HEK293 (cell line): Measurements from ENCODE around the gene PCF11.

Experiments
- CTCF ChIA-PET: fragments of 350-600 bp; formaldehyde crosslinking; extraction: SDS; loops from one replicate; lab custom pipeline; 2021; ENCODE audit warnings: antibody characterized with exemption; lab: Yijun Ruan, JAX
- POLR2A ChIA-PET: fragments of 300-600 bp; formaldehyde crosslinking; extraction: SDS; loops from one replicate; lab custom pipeline; 2020; ENCODE audit warnings: antibody characterized with exemption, inconsistent platforms; lab: Yijun Ruan, JAX
- H3K27ac ChIP-seq: fragments of 200-500 bp; sonication (Bioruptor generic); 2 replicates; pipeline ENCODE4 v1.5.1; 2014; ENCODE audit warnings: low read depth, low read length, control low read depth, inconsistent platforms; ENCODE audit errors: extremely low read depth
- H3K36me3 ChIP-seq, 2 experiments: fragments of 200-500 bp in 1 of 2; sonication (Bioruptor generic) in 1 of 2; 1 replicate in 1 of 2; 2 replicates in 1 of 2; pipeline ENCODE4 v1.5.1; 2014 to 2017; ENCODE audit warnings: inconsistent platforms in 2 of 2, low read length in 2 of 2; ENCODE audit not compliant: control insufficient read depth in 2 of 2, insufficient read depth in 1 of 2
- H3K4me1 ChIP-seq: fragments of 200-500 bp; sonication (Bioruptor generic); 2 replicates; pipeline ENCODE4 v1.5.1; 2014; ENCODE audit warnings: mild to moderate bottlenecking, low read length, inconsistent platforms; ENCODE audit not compliant: control insufficient read depth, insufficient read depth
- H3K4me3 ChIP-seq: 2 replicates; pipeline ENCODE4 v1.5.1; 2011; ENCODE audit warnings: low read depth, mild to moderate bottlenecking, control low read depth, low read length, moderate library complexity
- H3K9me3 ChIP-seq: fragments of 200-500 bp; sonication (Bioruptor generic); 2 replicates; pipeline ENCODE4 v1.5.1; 2014; ENCODE audit warnings: low read depth, low read length, inconsistent platforms; ENCODE audit not compliant: control insufficient read depth, insufficient read depth
- AEBP2 ChIP-seq: fragments of 450-650 bp; formaldehyde crosslinking; IDR thresholded peaks from 2 replicates; pipeline ENCODE4 v1.5.1; 2016; ENCODE audit warnings: missing biosample characterization, missing genetic modification characterization, borderline replicate concordance
- GLIS1 ChIP-seq: fragments of 450-650 bp; formaldehyde crosslinking; IDR thresholded peaks from 2 replicates; pipeline ENCODE4 v1.5.1; 2016; ENCODE audit warnings: missing biosample characterization, missing genetic modification characterization
- PBX3 ChIP-seq: sonication (generic); formaldehyde crosslinking; IDR thresholded peaks from 2 replicates; pipeline ENCODE4 v1.8.1; 2022; ENCODE audit warnings: mild to moderate bottlenecking, moderate library complexity, missing genetic modification reagents
- SP2 ChIP-seq: fragments of 450-650 bp; formaldehyde crosslinking; IDR thresholded peaks from 2 replicates; pipeline ENCODE4 v1.5.1; 2016; ENCODE audit warnings: missing biosample characterization, missing genetic modification characterization
- ZFHX2 ChIP-seq: fragments of 450-650 bp; formaldehyde crosslinking; conservative IDR thresholded peaks from 2 replicates; pipeline ENCODE4 v1.5.1; 2016; ENCODE audit warnings: missing biosample characterization, missing genetic modification characterization
- ZNF148 ChIP-seq: fragments of 450-650 bp; formaldehyde crosslinking; IDR thresholded peaks from 2 replicates; pipeline ENCODE4 v1.5.0; 2017; ENCODE audit warnings: missing biosample characterization, missing genetic modification characterization, borderline replicate concordance
- ZNF248 ChIP-seq: fragments of 450-650 bp; formaldehyde crosslinking; IDR thresholded peaks from 2 replicates; pipeline ENCODE4 v1.5.1; 2017; ENCODE audit warnings: missing biosample characterization, missing genetic modification characterization
- ZNF324 ChIP-seq: fragments of 450-650 bp; formaldehyde crosslinking; IDR thresholded peaks from 2 replicates; pipeline ENCODE4 v1.5.1; 2016; ENCODE audit warnings: missing biosample characterization, missing genetic modification characterization
- ZNF335 ChIP-seq: fragments of 450-650 bp; formaldehyde crosslinking; conservative IDR thresholded peaks from 2 replicates; pipeline ENCODE4 v1.5.1; 2016; ENCODE audit warnings: missing biosample characterization, missing genetic modification characterization
- ZNF354C ChIP-seq: fragments of 450-650 bp; formaldehyde crosslinking; IDR thresholded peaks from 2 replicates; pipeline ENCODE4 v1.5.1; 2016; ENCODE audit warnings: missing biosample characterization, missing genetic modification characterization, low read depth, borderline replicate concordance
- ZNF518A ChIP-seq: fragments of 450-650 bp; formaldehyde crosslinking; conservative IDR thresholded peaks from 2 replicates; pipeline ENCODE4 v1.5.1; 2016; ENCODE audit warnings: low read depth, missing biosample characterization, missing genetic modification characterization
- ZNF544 ChIP-seq: fragments of 450-650 bp; formaldehyde crosslinking; IDR thresholded peaks from 2 replicates; pipeline ENCODE4 v1.5.0; 2017; ENCODE audit warnings: missing biosample characterization, missing genetic modification characterization
- ZNF558 ChIP-seq: fragments of 450-650 bp; formaldehyde crosslinking; IDR thresholded peaks from 2 replicates; pipeline ENCODE4 v1.5.1; 2016; ENCODE audit warnings: missing biosample characterization, missing genetic modification characterization
- ZNF629 ChIP-seq: fragments of 450-650 bp; formaldehyde crosslinking; IDR thresholded peaks from 2 replicates; pipeline ENCODE4 v1.5.1; 2017; ENCODE audit warnings: missing biosample characterization, missing genetic modification characterization
- ZNF664 ChIP-seq: fragments of 450-650 bp; formaldehyde crosslinking; IDR thresholded peaks from 2 replicates; pipeline ENCODE4 v1.5.1; 2016; ENCODE audit warnings: missing biosample characterization, missing genetic modification characterization
- ZNF785 ChIP-seq: fragments of 450-650 bp; formaldehyde crosslinking; IDR thresholded peaks from 2 replicates; pipeline ENCODE4 v1.5.1; 2016; ENCODE audit warnings: missing biosample characterization, missing genetic modification characterization
- ZSCAN30 ChIP-seq: fragments of 450-650 bp; IDR thresholded peaks from 2 replicates; pipeline ENCODE4 v1.5.1; 2018; ENCODE audit warnings: missing biosample characterization, mild to moderate bottlenecking, missing genetic modification characterization, moderate library complexity

Gene PCF11

DNA sequence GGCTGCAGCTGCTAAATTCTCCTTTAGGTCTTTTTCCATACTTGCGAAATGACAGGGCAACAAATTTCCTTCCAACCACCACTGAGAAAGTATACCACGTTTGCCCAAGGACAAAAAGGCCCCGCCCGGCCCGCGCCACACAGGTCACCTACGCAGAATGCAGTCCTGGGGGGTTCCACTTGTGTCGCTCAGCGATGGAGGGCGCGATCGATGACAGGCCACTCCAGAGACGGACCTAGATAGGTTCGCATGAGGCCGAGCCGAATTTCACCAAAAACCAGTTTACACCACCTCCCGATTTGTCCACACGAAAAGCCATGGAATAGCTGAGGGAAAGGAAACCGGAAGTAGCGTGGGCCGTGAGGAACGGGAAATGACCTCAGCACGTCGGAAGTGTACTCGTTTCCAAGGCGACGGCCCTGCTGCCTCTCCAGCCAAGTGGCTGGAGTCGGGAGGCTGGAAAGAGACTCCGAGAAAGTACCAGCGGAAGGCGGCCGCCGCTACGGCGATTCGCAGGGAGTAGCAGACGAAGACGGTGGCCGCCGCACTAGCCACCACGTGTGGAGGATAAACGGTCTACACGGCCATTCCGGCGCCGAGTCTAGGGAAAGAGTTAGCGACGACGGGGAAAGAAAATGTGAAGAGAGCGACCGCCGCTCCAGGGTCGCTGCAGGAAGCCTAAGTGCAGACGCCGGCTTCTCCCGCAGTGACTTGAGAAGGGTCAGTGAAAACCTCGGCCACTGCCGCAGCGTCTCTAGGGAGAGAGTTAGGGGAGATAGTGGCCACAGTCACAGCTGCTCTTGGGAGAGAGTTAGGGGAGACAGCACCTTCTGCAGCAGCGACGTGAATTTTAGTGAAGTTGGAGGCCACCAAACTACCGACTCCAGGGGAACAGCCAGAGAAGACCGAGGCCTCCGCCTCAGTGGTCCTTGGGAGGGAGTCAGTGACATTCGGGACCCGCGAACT is 36.7 kb downstream of the PCF11 start, which contains the start of gene ANKRD42 (continued):
- TF ChIP-seq ZNF785 (tag by site-specific recombination) (no peak), ZNF558 (no peak), ZNF629 (peak; percentile 64), ZNF544 (tag by site-specific recombination) (no peak), AEBP2 (tag by site-specific recombination) (no peak), GLIS1 (tag by site-specific recombination) (peak; percentile 28; the same call in 1 of the 2 replicates), ZSCAN30 (tag by site-specific recombination) (0 out of 2 replicates have a peak, but pooled peaks have one; percentile 6), ZFHX2 (tag by site-specific recombination) (peak; percentile 64; the same call in 1 of the 2 replicates), ZNF518A (tag by site-specific recombination) (peak; percentile 68), PBX3 (no peak), SP2 (tag by site-specific recombination) (peak; percentile 80)

DNA sequence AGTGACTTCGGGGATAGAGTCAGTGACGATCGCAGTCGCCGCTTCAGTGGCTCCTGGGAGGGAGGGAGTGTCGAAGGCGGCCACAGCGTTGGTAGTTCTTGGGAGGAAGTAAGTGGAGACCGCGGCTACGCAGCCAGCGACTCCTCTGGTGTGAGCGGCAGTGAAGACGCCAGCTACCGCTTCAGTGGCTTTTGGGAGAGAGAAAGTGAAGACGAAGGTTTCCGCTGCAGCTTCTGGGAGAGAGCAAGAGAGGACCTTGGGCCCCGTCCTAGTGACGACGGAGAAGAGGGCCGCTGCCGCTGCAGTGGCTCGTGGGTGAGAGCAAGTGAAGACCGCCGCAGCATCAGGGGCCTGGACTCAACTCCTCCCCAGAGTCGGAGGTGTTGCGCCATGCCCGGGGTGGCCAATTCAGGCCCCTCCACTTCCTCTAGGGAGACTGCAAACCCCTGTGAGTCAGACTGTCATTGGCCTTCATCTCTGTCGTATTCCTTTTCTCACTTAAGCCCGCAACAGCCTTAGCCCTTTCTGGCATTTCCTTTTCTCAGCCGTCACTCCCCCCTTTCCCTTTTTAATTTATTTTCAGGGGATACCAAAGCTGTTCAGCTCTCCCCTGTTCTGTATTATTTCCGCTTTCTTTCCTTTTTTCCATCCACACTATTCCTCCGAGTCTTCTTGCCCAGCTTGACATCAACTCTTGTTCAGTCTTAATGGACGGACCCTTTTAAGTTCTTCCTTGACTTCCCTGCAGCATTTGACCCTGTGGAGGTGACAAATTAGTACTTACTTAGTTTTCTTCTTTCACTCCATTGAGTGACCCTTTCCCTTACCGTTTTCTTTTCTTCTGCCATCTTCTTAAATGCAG is 37.6 kb downstream of the PCF11 start:
- Histone ChIP-seq H3K9me3 (no peaks in the 10 kb centered on the region), H3K4me3 (peak overlapping the region; percentile 73), H3K4me1 (0 out of 2 replicates have a peak, but pooled peaks cover 3% of the 10 kb centered on the region), H3K27ac (peak overlapping the region; percentile 32; the same call in 1 of the 2 replicates), H3K36me3 (peaks cover 3 to 38% of the 10 kb centered on the region in 2 experiments; a peak in 2 of 3 replicates)
- ChIA-PET CTCF (interaction anchor here (0.7 to 0.9 kb wide), 3 partner anchors 16 to 623 kb away, joined by 3 to 4 read pairs (median 4); no protein-coding TSS in a partner anchor), POLR2A (interaction anchor here (1.3 to 1.4 kb wide), 2 partner anchors 35 to 91 kb away, joined by 3 to 5 read pairs; partner anchors contain the start of gene CCDC90B)
- TF ChIP-seq ZNF324 (no peak), ZNF335 (tag by site-specific recombination) (peak; percentile 85), ZNF148 (tag by site-specific recombination) (no peak), ZNF248 (tag by site-specific recombination) (no peak), ZNF518A (tag by site-specific recombination) (no peak), ZNF664 (tag by site-specific recombination) (no peak), ZNF354C (tag by site-specific recombination) (no peak)
